Natural killer cell treated with Interleukin-12 subunit alpha and Interleukin-12 subunit beta and Interleukin-15 and Interleukin-18, amount 100 ng/mL, for 72 hours (primary cell): ENCODE measurements around the gene USE1. TPM values are rescaled to one million over a fixed set of nuclear protein-coding genes. Genes with fewer than 3 reads are reported as not detected.

Source experiments
- ATAC-seq, 2 donors: fragments of 150-1000 bp; cut with Tn5 transposase in 1 of 2; sonication (Bioruptor Pico), chemical (Tn5 transposase) in 1 of 2; 2 replicates each; pipeline ENCODE4 v1.10.0; 2021
- DNase-seq: peaks from one replicate; pipeline ENCODE4 v3.0.0; 2022; ENCODE audit warnings: low spot score
- H3K27ac Mint-ChIP-seq, 2 donors: 1 replicate in 1 of 2; 2 replicates in 1 of 2; pipeline ENCODE4 v1.8.0; 2022; ENCODE audit warnings: mixed read lengths in 2 of 2, mild to moderate bottlenecking in 1 of 2, moderate library complexity in 1 of 2
- H3K27me3 Mint-ChIP-seq, 2 donors: 1 replicate in 1 of 2; 2 replicates in 1 of 2; pipeline ENCODE4 v1.8.0; 2022; ENCODE audit warnings: mixed read lengths in 2 of 2
- H3K36me3 Mint-ChIP-seq: one replicate; pipeline ENCODE4 v1.8.0; 2022; ENCODE audit warnings: mixed read lengths
- H3K4me1 Mint-ChIP-seq, 2 donors: 1 replicate in 1 of 2; 2 replicates in 1 of 2; pipeline ENCODE4 v1.8.0; 2022; ENCODE audit warnings: low read depth in 2 of 2, mixed read lengths in 2 of 2, mild to moderate bottlenecking in 1 of 2
- H3K4me3 Mint-ChIP-seq: one replicate; pipeline ENCODE4 v1.8.0; 2022; ENCODE audit warnings: mixed read lengths
- H3K9me3 Mint-ChIP-seq: 2 replicates; pipeline ENCODE4 v1.8.0; 2022; ENCODE audit warnings: mixed read lengths
- total RNA-seq, 2 donors: library from RNA; stranded (reverse); gene quantifications; one replicate each; pipeline ENCODE4 v1.2.3, GENCODE V29; 2022

Gene USE1
- total RNA-seq, 2 donors from 2014 or later = 25.9 to 28.7 TPM

DNA sequence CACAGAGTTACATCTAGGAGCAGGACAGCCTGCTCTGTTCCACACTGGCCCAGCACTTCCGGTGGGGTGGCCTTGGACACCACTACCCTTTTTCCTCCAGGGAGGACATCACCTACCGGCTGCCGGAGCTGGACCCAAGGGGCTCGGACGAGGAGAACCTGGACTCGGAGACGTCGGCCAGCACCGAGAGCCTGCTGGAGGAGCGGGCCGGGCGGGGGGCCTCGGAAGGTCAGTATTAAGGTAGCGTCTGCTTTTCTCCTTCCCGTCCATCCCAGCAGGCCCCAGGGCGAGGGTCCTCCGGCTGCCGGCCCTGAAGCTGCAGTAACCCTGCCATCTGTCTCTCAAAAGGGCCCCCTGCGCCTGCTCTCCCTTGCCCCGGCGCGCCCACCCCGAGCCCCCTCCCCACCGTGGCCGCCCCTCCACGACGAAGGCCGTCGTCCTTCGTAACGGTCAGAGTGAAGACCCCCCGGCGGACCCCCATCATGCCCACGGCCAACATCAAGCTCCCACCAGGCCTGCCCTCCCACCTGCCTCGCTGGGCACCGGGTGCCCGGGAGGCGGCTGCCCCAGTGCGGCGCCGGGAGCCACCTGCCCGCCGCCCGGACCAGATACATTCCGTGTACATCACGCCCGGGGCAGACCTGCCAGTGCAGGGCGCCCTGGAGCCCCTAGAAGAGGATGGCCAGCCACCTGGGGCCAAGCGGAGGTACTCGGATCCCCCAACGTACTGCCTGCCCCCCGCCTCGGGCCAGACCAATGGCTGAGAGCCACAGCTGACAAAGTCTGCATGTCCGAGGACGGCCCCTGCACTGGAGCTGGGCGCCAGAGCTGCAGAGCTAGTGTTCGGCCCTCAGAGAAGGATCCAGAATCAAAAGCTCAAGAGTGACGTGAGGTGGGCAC is 3.4 kb upstream of the USE1 start:
- DNase-seq (no peak), ATAC-seq (no peak)
- H3K9me3 Mint-ChIP-seq = no peaks in the 10 kb centered on the region
- H3K36me3 Mint-ChIP-seq = no peaks in the 10 kb centered on the region
- peaks cover 6 to 22% of the 10 kb centered on the region in 2 donors for H3K4me1 Mint-ChIP-seq
- H3K4me3 Mint-ChIP-seq = no peak overlapping the region
- no peak overlapping the region for H3K27ac Mint-ChIP-seq
- no peaks in the 10 kb centered on the region for H3K27me3 Mint-ChIP-seq

DNA sequence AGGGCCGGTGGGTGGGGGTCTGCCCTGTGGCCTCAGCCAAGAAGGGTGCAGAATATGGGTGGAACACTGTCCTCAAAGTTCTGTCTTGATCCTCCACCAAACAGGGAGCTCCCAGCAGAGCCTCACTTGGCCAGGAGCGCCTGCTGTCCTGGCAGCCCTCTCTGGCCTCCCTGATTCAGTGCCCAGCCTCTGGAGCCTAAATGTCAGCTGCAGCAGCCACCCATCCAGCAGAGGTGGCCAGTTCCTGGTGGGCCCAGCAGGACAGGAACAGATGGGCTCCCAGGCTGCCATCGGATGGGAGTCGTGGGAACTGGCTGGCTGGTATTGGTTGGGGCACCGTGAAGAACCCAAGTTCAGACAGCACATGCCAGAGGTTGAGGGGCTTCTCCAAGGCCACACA is 1.8 kb upstream of the USE1 start:
- DNase-seq = no peak
- Mint-ChIP-seq H3K36me3 (no peaks in the 10 kb centered on the region), H3K27me3 (no peaks in the 10 kb centered on the region), H3K27ac (no peak overlapping the region), H3K9me3 (no peaks in the 10 kb centered on the region), H3K4me1 (peaks cover 6 to 19% of the 10 kb centered on the region in 2 donors), H3K4me3 (no peak overlapping the region)
- no peak for ATAC-seq

DNA sequence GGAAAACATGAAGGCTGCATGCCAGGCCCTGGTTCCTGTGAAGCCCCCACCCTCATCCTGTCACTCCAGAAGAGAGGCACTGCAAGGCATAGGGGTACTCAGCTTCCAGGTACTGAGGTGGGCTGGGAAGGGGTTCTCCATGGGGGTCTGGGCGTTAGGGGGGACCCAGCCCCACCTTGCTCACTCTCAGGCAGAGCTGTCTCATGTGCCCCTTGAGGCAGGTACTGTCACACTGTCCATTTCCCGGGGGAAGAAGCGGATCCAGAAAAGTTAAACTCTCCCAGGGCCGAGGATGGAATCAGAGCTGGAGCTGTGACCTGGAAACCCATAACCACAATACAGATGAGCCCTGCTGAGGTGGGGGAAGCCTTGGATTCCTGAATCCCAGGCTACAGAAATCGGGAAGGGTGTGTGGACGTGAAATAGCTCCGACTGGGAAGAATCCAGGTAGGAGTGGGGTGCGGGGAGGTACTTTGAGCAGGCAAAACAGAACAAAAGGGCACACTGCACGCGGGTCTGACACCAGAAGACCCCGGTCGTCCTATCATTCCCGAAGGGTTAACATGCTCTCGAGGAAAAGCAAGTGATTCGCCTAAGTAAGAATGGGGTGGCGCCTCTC is 540 bp upstream of the USE1 start:
- H3K36me3 Mint-ChIP-seq = peaks cover 4% of the 10 kb centered on the region

DNA sequence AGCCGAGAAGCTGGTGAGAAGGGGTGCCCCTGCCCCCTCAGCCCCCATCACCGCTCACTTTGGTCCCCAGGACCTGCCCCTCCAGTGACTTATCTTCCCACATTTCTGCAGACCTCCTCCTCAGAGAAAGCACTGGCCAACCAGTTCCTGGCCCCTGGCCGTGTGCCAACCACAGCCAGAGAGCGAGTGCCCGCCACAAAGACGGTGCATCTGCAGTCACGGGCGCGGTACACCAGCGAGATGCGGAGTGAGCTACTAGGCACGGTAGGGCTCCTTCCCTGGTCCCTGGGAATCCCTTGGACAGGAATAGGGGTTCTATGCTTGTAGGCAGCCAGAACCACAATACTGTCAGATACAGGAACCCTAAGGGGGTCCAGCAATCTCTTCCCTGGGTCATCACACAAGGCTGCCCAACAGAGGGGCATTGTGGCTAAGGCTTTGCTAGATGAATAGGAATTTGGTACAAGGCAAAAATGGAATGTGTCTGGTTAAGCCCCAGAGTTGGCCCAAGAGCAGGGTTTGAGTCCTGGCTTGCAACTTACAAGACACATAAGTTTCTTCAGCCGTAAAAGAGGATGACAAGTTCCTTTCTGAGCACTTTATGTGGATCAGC is 1.0 kb downstream of the USE1 start:
- H3K4me1 Mint-ChIP-seq = peaks cover 0 to 7% of the 10 kb centered on the region in 2 donors
- peaks cover 4% of the 10 kb centered on the region for H3K36me3 Mint-ChIP-seq
- DNase-seq = no peak
- peak overlapping the region; percentile 88 to 96 for H3K27ac Mint-ChIP-seq
- no peak for ATAC-seq
- H3K4me3 Mint-ChIP-seq = peak overlapping the region; percentile 85
- no peaks in the 10 kb centered on the region for H3K27me3 Mint-ChIP-seq
- no peaks in the 10 kb centered on the region for H3K9me3 Mint-ChIP-seq

More for the DNA sequence above, 540 bp upstream of the USE1 start:
- no peak for ATAC-seq
- no peak for DNase-seq
- H3K27me3 Mint-ChIP-seq = no peaks in the 10 kb centered on the region
- peaks cover 0 to 12% of the 10 kb centered on the region in 2 donors for H3K4me1 Mint-ChIP-seq
- peak overlapping the region; percentile 88 to 96 for H3K27ac Mint-ChIP-seq
- H3K4me3 Mint-ChIP-seq = peak overlapping the region; percentile 85
- no peaks in the 10 kb centered on the region for H3K9me3 Mint-ChIP-seq

DNA sequence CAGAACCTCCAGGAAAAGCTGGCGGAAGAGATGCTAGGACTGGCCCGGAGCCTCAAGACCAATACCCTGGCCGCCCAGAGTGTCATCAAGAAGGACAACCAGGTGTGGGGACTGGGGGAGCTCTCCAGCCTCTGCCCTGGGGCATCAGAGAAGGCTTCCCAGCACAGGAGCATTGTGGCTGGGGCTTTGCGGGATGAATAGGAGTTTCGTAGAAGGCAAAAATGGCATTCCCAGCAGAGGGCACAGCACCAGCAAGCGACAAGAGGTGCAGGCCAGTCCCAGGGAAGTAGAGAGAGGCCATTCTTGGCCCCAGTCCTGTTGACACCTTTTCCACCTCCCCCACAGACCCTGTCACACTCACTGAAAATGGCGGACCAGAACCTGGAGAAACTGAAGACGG is 4.1 kb downstream of the USE1 start:
- Mint-ChIP-seq H3K27me3 (no peaks in the 10 kb centered on the region), H3K4me1 (peaks cover 0 to 7% of the 10 kb centered on the region in 2 donors), H3K27ac (no peak overlapping the region), H3K9me3 (no peaks in the 10 kb centered on the region), H3K4me3 (no peak overlapping the region), H3K36me3 (peaks cover 4% of the 10 kb centered on the region)
- ATAC-seq (no peak), DNase-seq (no peak)

DNA sequence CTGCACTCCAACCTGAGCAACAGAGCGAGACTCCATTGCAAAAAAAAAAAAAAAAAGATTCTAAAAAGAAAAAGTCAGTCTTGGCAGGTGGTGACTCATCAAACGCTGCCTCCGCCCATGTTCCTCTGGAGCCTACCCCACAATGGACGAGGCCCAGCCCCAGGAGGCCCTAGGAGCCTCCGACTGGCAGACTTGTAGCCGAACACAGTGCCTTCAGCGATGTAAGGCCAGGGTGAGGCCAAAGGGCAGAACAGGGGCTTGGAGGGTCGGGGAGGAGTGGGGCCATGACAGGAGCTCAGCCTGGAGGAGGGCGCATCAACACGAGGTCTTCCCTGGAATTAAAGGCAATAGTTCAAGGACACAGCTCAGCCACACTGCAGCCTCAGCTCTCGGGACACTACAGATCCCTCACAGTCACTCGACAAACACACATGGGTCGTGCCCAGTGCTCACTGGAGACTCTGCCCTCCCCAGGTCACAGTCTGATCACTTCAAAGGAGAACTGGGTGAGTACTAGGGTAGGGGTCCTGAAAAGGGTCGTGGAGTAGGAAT is 5.1 kb downstream of the USE1 start:
- Mint-ChIP-seq H3K36me3 (peaks cover 4% of the 10 kb centered on the region), H3K9me3 (no peaks in the 10 kb centered on the region), H3K27me3 (no peaks in the 10 kb centered on the region), H3K27ac (no peak overlapping the region), H3K4me3 (no peak overlapping the region), H3K4me1 (no peaks in the 10 kb centered on the region)
- ATAC-seq (no peak), DNase-seq (no peak)

DNA sequence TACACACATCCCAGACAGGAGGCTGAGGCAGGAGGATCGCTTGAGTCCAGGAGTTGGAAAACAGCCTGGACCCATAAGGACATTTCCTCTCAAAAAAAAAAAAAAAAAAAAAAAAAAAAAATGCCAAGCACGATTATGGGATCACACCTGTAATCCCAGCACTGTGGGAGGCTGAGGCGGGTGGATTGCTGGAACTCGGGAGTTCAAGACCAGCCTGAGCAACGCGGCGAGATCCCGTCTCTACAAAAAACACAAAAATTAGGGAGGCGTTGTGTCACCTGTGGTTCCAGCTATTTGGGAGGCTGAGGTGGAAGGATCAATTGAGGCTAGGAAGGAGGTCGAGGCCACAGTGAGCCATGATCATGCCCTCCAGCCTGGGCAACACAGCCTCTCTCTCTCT is 9.9 kb downstream of the USE1 start:
- Mint-ChIP-seq H3K9me3 (no peaks in the 10 kb centered on the region), H3K4me1 (peaks cover 5 to 6% of the 10 kb centered on the region in 2 donors), H3K27ac (no peak overlapping the region), H3K36me3 (no peaks in the 10 kb centered on the region), H3K4me3 (peak overlapping the region; percentile 39), H3K27me3 (no peaks in the 10 kb centered on the region)
- ATAC-seq = no peak
- no peak for DNase-seq

- ATAC-seq = peak; percentile 96 to 97
- peak; percentile 97 for DNase-seq
- Mint-ChIP-seq H3K27me3 (no peaks in the 10 kb centered on the region), H3K36me3 (no peaks in the 10 kb centered on the region), H3K4me1 (peaks cover 5 to 6% of the 10 kb centered on the region in 2 donors), H3K9me3 (no peaks in the 10 kb centered on the region), H3K4me3 (peak within 1 kb of the TSS; percentile 87), H3K27ac (peak within 1 kb of the TSS; percentile 79 to 80)
Observed at GRCh38 chr19:17226002-17226933, 11.1 kb downstream of the USE1 start, which contains the start of gene OCEL1. TSS of gene OCEL1 (plus strand) at chr19:17226226. CDS start at chr19:17226248, 22 bp downstream.

DNA sequence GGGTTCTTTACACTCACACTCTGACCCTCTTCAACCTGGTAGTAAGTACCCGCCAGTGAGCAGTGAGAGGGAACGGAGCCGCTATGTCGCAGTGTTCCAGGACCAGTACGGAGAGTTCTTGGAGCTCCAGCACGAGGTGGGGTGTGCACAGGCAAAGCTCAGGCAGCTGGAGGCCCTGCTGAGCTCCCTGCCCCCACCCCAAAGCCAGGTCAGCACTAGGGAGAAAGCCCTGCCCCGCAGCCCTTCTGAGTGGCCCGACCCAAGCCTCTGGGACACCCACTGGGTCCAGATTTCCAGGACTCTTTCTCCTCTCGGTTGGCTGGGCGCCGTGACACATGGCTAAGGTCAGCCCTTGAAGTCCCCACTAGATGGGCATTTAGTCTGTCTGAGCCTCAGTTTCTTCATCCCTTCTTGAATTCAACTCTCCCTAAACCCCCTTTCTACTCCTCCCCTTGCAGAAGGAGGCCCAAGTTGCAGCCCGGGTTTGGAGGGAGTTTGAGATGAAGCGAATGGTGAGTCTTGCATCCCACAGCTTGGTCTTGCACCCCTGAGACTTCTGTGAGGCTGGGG is 12.7 kb downstream of the USE1 start:
- Mint-ChIP-seq H3K4me3 (no peak overlapping the region), H3K4me1 (peaks cover 5 to 6% of the 10 kb centered on the region in 2 donors), H3K36me3 (no peaks in the 10 kb centered on the region), H3K27me3 (no peaks in the 10 kb centered on the region), H3K9me3 (no peaks in the 10 kb centered on the region), H3K27ac (no peak overlapping the region)
- DNase-seq = no peak
- no peak for ATAC-seq

DNA sequence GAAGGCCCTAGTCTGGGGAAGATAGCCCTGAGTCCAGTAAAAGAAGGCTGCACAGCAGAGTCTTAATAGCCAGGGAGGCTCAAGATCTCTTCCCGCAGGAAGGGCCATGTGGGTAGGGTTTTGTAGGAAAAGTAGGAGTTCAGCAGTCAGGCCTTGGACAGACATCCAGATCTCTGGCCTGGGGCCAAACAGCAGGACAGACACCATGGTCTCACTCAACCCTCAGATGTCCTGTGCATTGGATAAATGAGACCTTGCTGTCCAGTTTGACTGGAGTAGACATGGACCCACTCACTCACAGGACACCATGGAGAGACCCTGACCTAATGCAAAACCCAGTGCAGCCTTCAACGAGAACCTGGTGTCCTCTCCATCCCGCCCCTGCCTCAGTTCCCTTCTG is 14.7 kb downstream of the USE1 start:
- DNase-seq (no peak), ATAC-seq (no peak)
- Mint-ChIP-seq H3K4me3 (no peak overlapping the region), H3K9me3 (no peaks in the 10 kb centered on the region), H3K4me1 (peaks cover 6 to 10% of the 10 kb centered on the region in 2 donors), H3K27ac (no peak overlapping the region), H3K27me3 (no peaks in the 10 kb centered on the region), H3K36me3 (no peaks in the 10 kb centered on the region)

DNA sequence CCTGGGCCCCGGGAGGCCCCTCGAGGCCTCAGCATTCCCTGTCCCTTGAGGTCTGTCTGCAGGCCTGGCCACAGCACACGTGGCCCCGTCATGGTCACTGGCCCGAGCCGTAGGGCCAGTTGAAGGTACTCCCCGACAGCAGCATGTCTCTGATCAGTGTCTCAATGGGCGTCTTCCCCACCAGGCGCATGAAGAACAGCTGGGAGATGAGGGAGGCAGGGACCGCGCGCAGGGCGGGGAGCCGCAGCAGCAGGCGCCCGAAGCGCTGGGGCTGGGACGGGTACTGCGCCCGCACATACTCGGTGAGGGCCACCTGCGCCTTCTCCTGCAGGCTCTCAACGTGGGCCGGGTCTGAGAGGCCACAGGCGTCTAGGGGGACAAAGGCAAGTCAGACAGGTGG is 17.1 kb downstream of the USE1 start:
- H3K9me3 Mint-ChIP-seq = no peaks in the 10 kb centered on the region
- no peak overlapping the region for H3K4me3 Mint-ChIP-seq
- no peaks in the 10 kb centered on the region for H3K27me3 Mint-ChIP-seq
- ATAC-seq (no peak), DNase-seq (no peak)
- H3K27ac Mint-ChIP-seq = no peak overlapping the region
- peaks cover under 1 to 5% of the 10 kb centered on the region in 2 donors for H3K4me1 Mint-ChIP-seq
- H3K36me3 Mint-ChIP-seq = no peaks in the 10 kb centered on the region

- H3K4me1 Mint-ChIP-seq = peaks cover 0 to 5% of the 10 kb centered on the region in 2 donors
- ATAC-seq (peak; percentile 71 to 75), DNase-seq (no peak)
- H3K4me3 Mint-ChIP-seq = peak overlapping the region; percentile 76
- no peaks in the 10 kb centered on the region for H3K36me3 Mint-ChIP-seq
- no peaks in the 10 kb centered on the region for H3K9me3 Mint-ChIP-seq
- peak overlapping the region in 1 of 2 donors; percentile 33 for H3K27ac Mint-ChIP-seq
- H3K27me3 Mint-ChIP-seq = no peaks in the 10 kb centered on the region
Observed at GRCh38 chr19:17234911-17235299, 19.7 kb downstream of the USE1 start.
